KMS-11 (cell line): Measurements from ENCODE around the gene KCND2.

Source experiments
- H2AFZ ChIP-seq: fragments of 200-600 bp; sonication (generic); 2 replicates; pipeline ENCODE4 v1.6.1; 2016; ENCODE audit warnings: antibody characterized with exemption, mixed run types, low read depth
- H3K27ac ChIP-seq: fragments of 200-600 bp; sonication (generic); 2 replicates; pipeline ENCODE4 v1.6.1; 2016; ENCODE audit warnings: mild to moderate bottlenecking, mixed run types
- H3K27me3 ChIP-seq: fragments of 200-600 bp; sonication (generic); 2 replicates; pipeline ENCODE4 v1.6.1; 2017; ENCODE audit warnings: mild to moderate bottlenecking, low read depth, mixed run types, moderate library complexity; ENCODE audit not compliant: insufficient read depth
- H3K36me3 ChIP-seq: fragments of 200-600 bp; sonication (generic); 2 replicates; pipeline ENCODE4 v1.6.1; 2017; ENCODE audit warnings: mild to moderate bottlenecking, mixed run types; ENCODE audit not compliant: insufficient read depth
- H3K4me1 ChIP-seq: fragments of 200-600 bp; sonication (generic); 2 replicates; pipeline ENCODE4 v1.6.1; 2016; ENCODE audit warnings: mild to moderate bottlenecking, low read depth, mixed run types; ENCODE audit not compliant: poor library complexity, severe bottlenecking
- H3K4me2 ChIP-seq: fragments of 200-600 bp; sonication (generic); 2 replicates; pipeline ENCODE4 v1.7.0; 2016; ENCODE audit warnings: mild to moderate bottlenecking, mixed run types
- H3K4me3 ChIP-seq: fragments of 200-600 bp; sonication (generic); IDR thresholded peaks from 2 replicates; pipeline ENCODE4 v1.6.1; 2017; ENCODE audit warnings: low read depth, low read length, mixed read lengths; ENCODE audit not compliant: insufficient read depth
- H3K79me2 ChIP-seq: fragments of 200-600 bp; sonication (generic); 2 replicates; pipeline ENCODE4 v1.6.1; 2016; ENCODE audit warnings: low read depth, mixed run types; ENCODE audit not compliant: insufficient read depth
- H3K9ac ChIP-seq: fragments of 200-600 bp; sonication (generic); 2 replicates; pipeline ENCODE4 v1.6.1; 2016; ENCODE audit warnings: mild to moderate bottlenecking, mixed run types
- H4K20me1 ChIP-seq: fragments of 200-600 bp; sonication (generic); 2 replicates; pipeline ENCODE4 v1.6.1; 2016; ENCODE audit warnings: mild to moderate bottlenecking, mixed run types; ENCODE audit not compliant: insufficient read depth
- TF ChIP-seq, protein P1 (sequence below): fragments of 200-600 bp; sonication (generic); conservative IDR thresholded peaks from 2 replicates; pipeline ENCODE4 v1.6.1; 2017; ENCODE audit warnings: low read depth, mild to moderate bottlenecking, antibody characterized with exemption, low read length, moderate library complexity, mixed read lengths

KCND2 gene

GRCh38 chr7:120480930-120481329 lies 208.0 kb downstream of the KCND2 start:
- no peak overlapping the region for H3K4me3 ChIP-seq
- H3K4me2 ChIP-seq, result no peak overlapping the region
- TF ChIP-seq, protein P1, sequence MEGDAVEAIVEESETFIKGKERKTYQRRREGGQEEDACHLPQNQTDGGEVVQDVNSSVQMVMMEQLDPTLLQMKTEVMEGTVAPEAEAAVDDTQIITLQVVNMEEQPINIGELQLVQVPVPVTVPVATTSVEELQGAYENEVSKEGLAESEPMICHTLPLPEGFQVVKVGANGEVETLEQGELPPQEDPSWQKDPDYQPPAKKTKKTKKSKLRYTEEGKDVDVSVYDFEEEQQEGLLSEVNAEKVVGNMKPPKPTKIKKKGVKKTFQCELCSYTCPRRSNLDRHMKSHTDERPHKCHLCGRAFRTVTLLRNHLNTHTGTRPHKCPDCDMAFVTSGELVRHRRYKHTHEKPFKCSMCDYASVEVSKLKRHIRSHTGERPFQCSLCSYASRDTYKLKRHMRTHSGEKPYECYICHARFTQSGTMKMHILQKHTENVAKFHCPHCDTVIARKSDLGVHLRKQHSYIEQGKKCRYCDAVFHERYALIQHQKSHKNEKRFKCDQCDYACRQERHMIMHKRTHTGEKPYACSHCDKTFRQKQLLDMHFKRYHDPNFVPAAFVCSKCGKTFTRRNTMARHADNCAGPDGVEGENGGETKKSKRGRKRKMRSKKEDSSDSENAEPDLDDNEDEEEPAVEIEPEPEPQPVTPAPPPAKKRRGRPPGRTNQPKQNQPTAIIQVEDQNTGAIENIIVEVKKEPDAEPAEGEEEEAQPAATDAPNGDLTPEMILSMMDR, result no peak
- no peaks in the 10 kb centered on the region for H3K27me3 ChIP-seq
- no peak overlapping the region for H2AFZ ChIP-seq
- no peaks in the 10 kb centered on the region for H4K20me1 ChIP-seq
- H3K79me2 ChIP-seq, result no peaks in the 10 kb centered on the region
- no peaks in the 10 kb centered on the region for H3K36me3 ChIP-seq
- H3K27ac ChIP-seq, result no peak overlapping the region
- H3K9ac ChIP-seq, result no peak overlapping the region
- no peaks in the 10 kb centered on the region for H3K4me1 ChIP-seq

DNA sequence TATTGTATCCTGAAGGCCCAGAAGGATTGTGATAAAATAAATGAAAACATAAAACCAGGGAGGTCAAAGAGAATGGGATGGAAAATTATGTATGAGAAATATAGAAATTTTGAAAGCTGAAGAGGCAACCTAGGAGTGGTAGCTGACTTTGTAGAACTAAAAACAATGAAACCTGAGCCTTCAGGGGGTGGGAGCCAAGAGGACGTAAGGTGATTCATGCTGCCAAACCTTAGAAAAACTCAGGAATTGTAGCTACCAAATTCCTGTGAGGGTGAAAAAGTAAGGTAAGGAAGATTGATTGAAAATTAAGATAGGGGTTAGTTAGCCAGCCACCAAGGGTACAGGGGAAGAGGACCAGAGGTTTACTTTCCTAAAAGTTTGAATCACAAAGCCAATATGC lies 213.2 kb downstream of the KCND2 start:
- H3K4me2 ChIP-seq, result no peak overlapping the region

DNA sequence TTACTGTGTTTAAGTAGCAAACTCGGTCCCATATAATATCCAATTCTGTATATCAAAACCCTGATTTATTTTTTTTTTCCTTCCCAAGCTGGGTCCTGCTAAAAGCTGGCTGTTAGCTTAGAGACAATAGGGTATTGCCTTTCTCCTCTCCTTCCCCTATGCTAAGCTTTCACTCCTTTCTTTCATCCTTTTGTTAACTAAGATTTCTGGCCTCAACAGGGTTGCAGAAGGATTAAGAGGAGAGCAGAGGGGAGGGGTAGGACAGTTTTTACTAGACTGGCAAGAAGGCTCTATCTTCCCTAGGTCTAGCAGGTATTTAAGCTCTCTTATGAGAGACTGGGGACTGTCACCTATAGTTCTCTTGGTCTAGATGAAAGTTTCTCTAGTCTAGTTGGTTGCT lies 229.2 kb downstream of the KCND2 start:
- no peak overlapping the region for H3K4me3 ChIP-seq
- H2AFZ ChIP-seq, result no peak overlapping the region
- no peaks in the 10 kb centered on the region for H3K79me2 ChIP-seq
- no peaks in the 10 kb centered on the region for H4K20me1 ChIP-seq
- no peak overlapping the region for H3K4me2 ChIP-seq
- no peaks in the 10 kb centered on the region for H3K27me3 ChIP-seq
- no peak overlapping the region for H3K9ac ChIP-seq
- no peaks in the 10 kb centered on the region for H3K4me1 ChIP-seq
- no peaks in the 10 kb centered on the region for H3K36me3 ChIP-seq
- no peak overlapping the region for H3K27ac ChIP-seq
- TF ChIP-seq, protein P1, result no peak

More for the DNA sequence above, 213.2 kb downstream of the KCND2 start:
- Histone ChIP-seq H3K79me2 (no peaks in the 10 kb centered on the region), H3K27ac (no peak overlapping the region), H4K20me1 (no peaks in the 10 kb centered on the region), H3K27me3 (no peaks in the 10 kb centered on the region), H3K4me1 (no peaks in the 10 kb centered on the region), H3K4me3 (no peak overlapping the region), H2AFZ (no peak overlapping the region), H3K36me3 (no peaks in the 10 kb centered on the region), H3K9ac (no peak overlapping the region)
- TF ChIP-seq, protein P1, result no peak

- Histone ChIP-seq H3K79me2 (no peaks in the 10 kb centered on the region), H3K4me3 (no peak overlapping the region), H3K9ac (no peak overlapping the region), H3K4me1 (no peaks in the 10 kb centered on the region), H4K20me1 (no peaks in the 10 kb centered on the region), H3K4me2 (no peak overlapping the region), H3K27ac (no peak overlapping the region), H3K27me3 (no peaks in the 10 kb centered on the region), H3K36me3 (no peaks in the 10 kb centered on the region), H2AFZ (no peak overlapping the region)
- TF ChIP-seq, protein P1, result no peak
Measured at GRCh38 chr7:120502825-120503224, 229.8 kb downstream of the KCND2 start.
